MV-4-11 (cell line): ENCODE measurements around the gene LAYN.

Source experiments
- DNase-seq: peaks from one replicate; lab custom pipeline; 2025; lab: John Stamatoyannopoulos, UW

Gene LAYN

DNA sequence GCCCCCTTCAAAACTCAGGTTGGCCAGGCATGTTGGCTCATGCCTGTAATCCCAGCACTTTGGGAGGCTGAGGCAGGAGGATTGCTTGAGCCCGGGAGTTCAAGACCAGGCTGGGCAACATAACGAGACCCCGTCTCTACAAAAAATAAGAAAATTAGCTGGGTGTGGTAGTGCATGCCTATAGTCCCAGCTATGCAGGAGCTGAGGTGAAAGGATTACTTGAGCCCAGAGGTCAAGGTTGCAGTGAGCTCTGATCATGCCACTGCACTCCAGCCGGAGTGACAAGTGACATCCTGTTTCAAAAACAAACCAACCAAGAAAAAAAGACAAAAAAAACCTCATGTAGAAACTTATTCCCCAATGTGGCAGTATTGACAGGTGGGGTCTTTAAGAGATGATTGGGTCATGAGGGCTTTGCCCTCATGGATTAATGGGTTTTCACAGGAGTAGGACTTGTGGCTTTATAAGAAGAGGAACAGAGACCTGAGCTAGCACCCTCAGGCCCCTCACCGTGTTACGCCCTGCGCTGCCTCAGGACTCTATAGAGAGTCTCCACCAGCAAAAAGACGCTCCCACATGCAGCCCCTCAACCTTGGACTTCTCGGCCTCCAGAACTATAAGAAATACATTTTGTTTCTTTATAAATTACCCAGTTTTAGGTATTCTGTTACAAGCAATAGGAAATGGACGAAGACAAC is 22.3 kb downstream of the LAYN start:
- peak; percentile 47 for DNase-seq

GRCh38 chr11:111565114-111565720 is 24.7 kb downstream of the LAYN start:
- DNase-seq = peak; percentile 60

DNA sequence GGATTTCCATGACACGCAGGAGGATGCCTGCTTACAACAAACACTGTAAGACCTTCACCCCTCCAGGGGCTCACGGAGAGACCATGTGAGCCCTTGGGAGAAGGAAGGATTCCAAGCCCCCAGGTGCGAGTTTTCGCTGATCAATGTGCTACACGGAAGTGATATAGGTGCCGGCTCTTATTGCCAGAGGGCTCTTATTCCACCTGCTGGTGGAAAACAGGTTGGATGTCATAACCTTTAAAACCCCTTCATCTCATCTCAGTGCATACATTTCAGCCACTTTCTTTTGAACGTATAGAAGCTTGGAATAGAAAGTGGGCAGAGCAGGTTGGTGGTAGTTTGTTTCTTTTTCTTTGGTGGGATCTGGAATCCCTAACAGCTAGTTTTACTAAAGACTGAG is 25.8 kb downstream of the LAYN start:
- DNase-seq = no peak

- DNase-seq = no peak
Measured at GRCh38 chr11:111569476-111569875, 29.0 kb downstream of the LAYN start.

DNA sequence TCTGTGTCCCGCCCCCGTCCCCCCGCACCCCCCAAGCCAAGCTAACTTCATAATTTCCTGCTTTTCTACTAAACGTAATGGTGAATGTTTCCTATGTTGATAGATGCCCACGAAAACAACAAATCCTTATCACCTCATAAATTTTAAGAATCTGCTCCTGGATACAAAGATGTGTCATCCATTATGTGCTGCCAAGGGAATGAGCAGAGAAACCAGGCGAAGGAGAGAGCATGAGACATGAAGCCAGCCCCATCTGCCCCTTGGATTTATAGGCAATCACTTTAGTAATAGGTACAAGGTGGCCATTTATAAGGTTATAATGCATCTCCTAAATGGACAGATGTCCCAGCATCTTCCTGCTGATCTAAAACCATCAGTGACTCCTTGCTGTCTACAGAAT is 30.3 kb downstream of the LAYN start:
- no peak for DNase-seq

DNA sequence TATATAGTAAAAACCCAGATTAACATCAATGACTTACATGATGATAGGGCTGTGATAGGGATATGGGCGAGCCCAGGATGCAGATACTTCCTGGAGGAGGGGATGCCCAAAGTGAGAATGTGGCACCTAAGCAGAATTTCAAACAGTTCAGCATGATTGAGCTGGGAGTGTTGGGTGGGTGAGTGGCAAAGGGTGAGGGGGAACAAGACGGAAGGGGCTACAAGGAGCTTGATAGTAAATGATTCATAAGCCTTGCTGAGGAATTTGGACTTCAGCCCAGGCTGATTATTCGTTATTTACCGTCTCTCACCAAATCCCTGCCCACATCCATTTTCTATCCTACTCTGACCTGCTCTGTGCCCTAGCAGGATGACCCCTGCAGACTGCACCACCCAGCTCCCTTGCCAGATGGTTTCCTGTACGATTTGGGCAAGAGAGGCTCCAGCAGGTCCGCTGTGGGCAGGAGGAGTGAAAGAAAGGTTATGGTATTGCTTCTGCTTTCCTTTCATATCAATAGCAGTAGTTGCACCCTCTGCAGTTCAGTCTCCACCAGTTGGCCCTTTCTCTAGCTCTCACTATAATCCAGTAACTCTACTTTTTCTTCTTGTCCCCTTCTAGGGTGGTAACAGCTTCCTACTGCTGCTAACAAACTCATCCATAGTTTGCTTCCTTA is 31.4 kb downstream of the LAYN start:
- DNase-seq = peak; percentile 48

DNA sequence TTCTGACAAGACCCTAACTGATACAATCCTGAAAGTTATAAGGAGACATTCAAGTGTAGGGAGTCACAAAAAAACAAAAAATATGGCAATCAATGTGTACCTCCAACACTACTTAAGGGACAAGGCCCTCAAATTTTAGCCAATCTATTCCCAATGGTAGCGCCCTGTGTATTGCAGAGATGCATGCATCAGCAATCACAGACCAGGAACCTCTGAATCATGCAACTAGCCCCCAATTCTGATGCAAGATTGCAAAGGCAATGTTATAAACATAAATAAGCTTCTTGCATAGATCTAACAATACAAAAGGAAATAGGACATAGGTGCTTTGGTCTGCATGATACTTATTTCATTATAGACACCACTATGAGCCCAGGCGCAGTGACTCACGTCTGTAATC is 32.1 kb downstream of the LAYN start:
- DNase-seq = no peak

- DNase-seq = no peak
Measured at GRCh38 chr11:111573821-111574249, 33.3 kb downstream of the LAYN start.

DNA sequence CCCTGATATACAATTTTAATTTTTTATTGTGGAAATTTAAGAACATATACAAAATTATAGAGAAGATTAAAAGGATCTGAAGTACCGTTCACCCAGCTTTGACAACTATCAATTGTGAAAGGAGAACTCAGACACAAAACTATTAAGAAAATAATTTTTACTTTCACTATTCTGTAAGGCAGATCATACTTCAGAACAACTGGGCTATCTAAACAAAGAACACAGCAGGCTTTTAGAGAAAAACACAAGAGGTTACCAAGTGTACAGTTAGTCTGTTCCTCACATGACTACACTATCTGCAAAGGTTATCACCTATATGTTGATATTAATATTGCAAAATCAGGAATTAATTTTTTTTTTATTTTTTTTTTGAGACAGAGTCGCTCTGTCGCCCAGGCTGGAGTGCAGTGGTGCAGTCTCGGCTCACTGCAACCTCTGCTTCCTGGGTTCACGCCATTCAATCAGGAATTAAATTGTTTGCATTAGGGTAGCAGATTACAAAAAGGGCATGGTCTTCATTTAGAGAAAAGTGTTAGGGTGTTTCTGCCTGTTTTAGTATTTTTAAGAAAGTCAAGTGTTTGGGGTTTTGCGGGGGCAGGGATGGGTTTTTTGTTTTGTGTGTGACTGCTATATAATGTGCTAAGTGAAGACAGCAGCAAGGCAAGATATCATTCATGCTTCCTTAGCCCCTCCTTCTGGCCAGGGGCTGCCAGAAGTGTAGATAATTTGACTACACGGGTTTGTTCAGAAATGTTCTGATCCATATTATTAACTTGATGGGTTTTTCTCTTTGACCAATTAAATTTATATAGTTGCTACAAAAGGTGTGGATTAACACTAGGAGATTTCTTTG is 34.1 kb downstream of the LAYN start:
- DNase-seq = no peak

DNA sequence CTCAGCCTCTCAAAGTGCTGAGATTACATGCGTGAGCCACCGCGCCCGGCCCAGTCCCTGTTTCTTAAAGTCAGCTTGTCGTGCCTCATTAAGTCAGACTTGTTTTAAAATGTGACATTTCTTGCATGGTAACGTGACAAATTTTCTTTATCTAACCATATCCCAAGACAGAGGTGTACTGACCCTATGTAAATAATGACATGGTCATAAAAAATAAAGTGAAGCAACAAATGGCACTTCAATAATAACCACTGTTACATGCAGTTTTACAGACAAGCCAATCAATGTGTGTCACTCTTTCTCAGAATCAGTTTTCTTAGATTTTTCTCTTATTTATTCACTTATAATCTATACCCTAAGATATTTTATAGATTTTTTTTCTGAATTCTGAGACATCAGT is 35.2 kb downstream of the LAYN start:
- no peak for DNase-seq

- no peak for DNase-seq
Measured at GRCh38 chr11:111577821-111578220, 37.3 kb downstream of the LAYN start.

DNA sequence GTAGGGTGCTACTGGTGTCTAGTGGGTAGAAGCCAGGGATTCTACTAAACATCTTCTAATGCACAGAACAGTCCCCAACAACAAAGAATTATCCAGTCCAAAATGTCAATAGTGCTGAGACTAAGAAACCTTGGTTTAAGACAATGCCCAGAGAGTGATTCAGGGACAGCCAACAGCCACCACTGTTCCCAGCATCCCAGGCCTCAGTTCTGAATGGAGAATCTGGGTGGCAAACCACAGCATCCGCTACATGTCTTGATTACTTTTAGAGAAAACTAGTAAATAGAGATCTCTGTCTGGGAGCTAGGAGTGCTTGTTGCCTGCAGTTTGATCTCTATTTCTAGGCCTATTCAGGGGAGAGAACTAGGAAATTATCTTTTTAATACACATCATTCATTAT is 40.8 kb downstream of the LAYN start:
- no peak for DNase-seq

GRCh38 chr11:111582163-111582562 is 41.6 kb downstream of the LAYN start:
- DNase-seq = no peak

- DNase-seq = no peak
Measured at GRCh38 chr11:111582881-111583280, 42.4 kb downstream of the LAYN start.

GRCh38 chr11:111585371-111585770 is 44.9 kb downstream of the LAYN start:
- peak; percentile 85 for DNase-seq

GRCh38 chr11:111586388-111586831 is 45.9 kb downstream of the LAYN start:
- DNase-seq = peak; percentile 39

GRCh38 chr11:111589114-111589513 is 48.6 kb downstream of the LAYN start:
- DNase-seq = no peak

DNA sequence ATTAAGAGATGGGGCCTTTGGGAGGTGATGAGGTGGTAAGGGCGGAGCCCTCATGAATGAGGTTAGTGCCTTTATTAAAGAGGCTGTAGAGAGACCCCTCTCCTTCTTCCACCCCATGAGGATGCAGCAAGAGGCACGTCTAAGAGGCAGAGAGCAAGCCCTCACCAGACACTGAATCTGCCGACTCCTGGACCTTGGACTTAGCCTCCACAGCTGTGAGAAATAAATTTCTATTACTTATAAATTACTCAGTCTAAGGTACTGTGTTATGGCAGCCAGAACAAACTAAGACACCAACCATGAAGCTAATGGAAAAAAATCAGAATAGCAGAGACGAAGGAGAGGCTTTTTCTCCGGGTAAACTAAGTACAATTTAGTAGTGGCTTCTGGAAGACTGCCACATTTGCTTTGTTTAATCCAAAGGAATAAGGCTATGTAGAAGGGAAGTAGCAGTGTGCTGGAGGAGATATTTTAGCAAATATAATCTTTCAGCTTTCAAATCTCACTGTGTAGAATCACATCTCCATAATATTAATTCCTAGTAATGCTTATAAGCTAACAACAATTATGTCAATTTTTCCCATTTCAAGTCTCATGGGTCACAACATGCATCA is 49.5 kb downstream of the LAYN start:
- no peak for DNase-seq

DNA sequence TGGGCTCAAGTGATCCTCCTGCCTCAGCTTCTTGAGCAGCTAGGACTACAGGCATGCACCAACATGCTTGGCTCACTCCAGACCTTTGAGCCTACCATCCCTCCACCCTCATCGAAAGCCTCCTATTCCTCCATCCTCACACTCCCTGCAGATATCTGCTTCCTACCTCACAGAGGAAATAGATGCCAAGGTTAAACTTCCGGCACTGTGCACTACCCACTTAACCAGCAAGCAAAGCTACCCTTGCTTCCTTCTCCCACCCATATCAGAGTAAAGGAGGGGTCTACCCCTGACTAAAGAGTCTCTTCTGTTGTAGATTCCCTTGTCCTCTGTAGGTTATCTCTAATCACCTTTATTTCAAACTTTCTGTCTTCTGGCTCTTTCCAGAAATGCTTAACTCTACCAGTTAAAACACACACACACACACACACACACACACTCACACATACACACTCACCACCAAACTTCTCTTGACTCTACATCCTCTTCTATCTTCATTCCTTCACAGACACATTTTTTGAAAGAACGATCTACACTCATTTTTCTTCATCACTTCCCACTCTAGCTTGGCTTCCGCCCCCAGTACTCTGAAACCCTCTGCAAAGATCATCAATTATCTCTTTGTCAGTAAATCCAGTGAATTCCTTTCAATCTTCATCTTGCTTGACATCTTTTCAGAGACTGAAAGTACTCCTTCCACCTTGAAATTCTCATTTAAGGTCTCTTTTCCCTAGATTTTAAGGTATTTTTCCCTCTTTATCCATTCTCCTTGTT is 50.9 kb downstream of the LAYN start:
- no peak for DNase-seq

DNA sequence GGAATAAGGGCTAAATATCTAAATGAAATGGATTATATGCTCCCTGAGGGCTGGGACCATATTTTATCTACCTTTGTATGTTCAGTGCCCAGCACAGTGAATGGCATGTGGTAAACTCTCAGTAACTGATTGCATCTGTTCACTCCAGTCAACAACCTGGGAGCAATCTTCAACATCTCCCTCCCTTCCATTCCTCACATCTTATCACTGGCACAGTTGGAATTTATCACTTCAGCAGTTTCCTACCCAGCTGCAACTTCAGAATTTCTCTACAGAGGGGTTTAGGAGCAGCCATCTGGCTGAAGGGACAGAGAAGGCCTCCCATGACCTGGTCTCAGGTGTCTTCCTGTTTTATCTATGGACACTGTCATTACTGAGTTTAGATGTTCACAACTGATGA is 52.0 kb downstream of the LAYN start:
- no peak for DNase-seq

- DNase-seq = no peak
Measured at GRCh38 chr11:111596319-111596718, 55.8 kb downstream of the LAYN start.
